ENCODE measurements around the gene ID3. TPM values are rescaled to one million over a fixed set of nuclear protein-coding genes. Genes with fewer than 3 reads are reported as not detected.

Gene ID3
- total and polyA plus RNA-seq, 8 donors, result 79.4 to 1,101 (median 129) TPM

- WGBS, 5 donors, result 66 to 95% (median 89%) methylated on average over 2 to 3 of the region's 3 CpGs
- intact Hi-C loops (cut with DNase I; ENCODE audit: low total_unique reads), result no loop called here
- H3K36me3 ChIP-seq, result no peaks in the 10 kb centered on the region
- H3K4me1 ChIP-seq, result peaks cover 0 to 9% (median 3%) of the 10 kb centered on the region in 4 donors
- no peak overlapping the region for H3K27ac ChIP-seq
- DNase-seq, result no peak
- no peak overlapping the region for H3K4me3 ChIP-seq
- TF ChIP-seq CTCF (IDR thresholded peaks at IDR 0.05), result no peak
- no peaks in the 10 kb centered on the region for H3K27me3 ChIP-seq
- H3K9me3 ChIP-seq, result no peaks in the 10 kb centered on the region
Observed at GRCh38 chr1:23594149-23594907, 35.0 kb upstream of the ID3 start.

GRCh38 chr1:23593556-23594148 is 34.4 kb upstream of the ID3 start:
- Histone ChIP-seq H3K9me3 (no peaks in the 10 kb centered on the region), H3K27me3 (no peaks in the 10 kb centered on the region), H3K27ac (no peak overlapping the region), H3K4me3 (no peak overlapping the region), H3K36me3 (no peaks in the 10 kb centered on the region), H3K4me1 (peaks cover 0 to 9% (median 3%) of the 10 kb centered on the region in 4 donors)
- TF ChIP-seq CTCF (IDR thresholded peaks at IDR 0.05) (no peak), POLR2A (IDR thresholded peaks at IDR 0.05) (no peak), EP300 (IDR thresholded peaks at IDR 0.05) (no peak), POLR2AphosphoS5 (IDR thresholded peaks at IDR 0.05) (no peak)
- DNase-seq, result peak in 1 of 2 donors; percentile 55
- intact Hi-C loops (cut with DNase I; ENCODE audit: low total_unique reads), result no loop called here
- 42 to 53% (median 44%) methylated on average over 6 of the region's 6 CpGs for WGBS, 5 donors

- Histone ChIP-seq H3K4me3 (no peak overlapping the region), H3K4me1 (peaks cover 0 to 9% (median 3%) of the 10 kb centered on the region in 4 donors), H3K36me3 (no peaks in the 10 kb centered on the region), H3K27me3 (no peaks in the 10 kb centered on the region), H3K27ac (no peak overlapping the region), H3K9me3 (no peaks in the 10 kb centered on the region)
- TF ChIP-seq POLR2AphosphoS5 (IDR thresholded peaks at IDR 0.05) (no peak), CTCF (IDR thresholded peaks at IDR 0.05) (no peak), EP300 (IDR thresholded peaks at IDR 0.05) (no peak), POLR2A (IDR thresholded peaks at IDR 0.05) (no peak)
- DNase-seq, result no peak
- intact Hi-C loops (cut with DNase I; ENCODE audit: low total_unique reads), result no loop called here
- WGBS, 5 donors, result 83 to 91% (median 85%) methylated on average over 5 of the region's 5 CpGs
Observed at GRCh38 chr1:23593042-23593521, 33.8 kb upstream of the ID3 start.

GRCh38 chr1:23592209-23592892 is 33.0 kb upstream of the ID3 start:
- Histone ChIP-seq H3K36me3 (no peaks in the 10 kb centered on the region), H3K27ac (peak overlapping the region in 1 of 5 donors; percentile 0), H3K9me3 (no peaks in the 10 kb centered on the region), H3K27me3 (no peaks in the 10 kb centered on the region), H3K4me1 (peaks cover 0 to 9% (median 3%) of the 10 kb centered on the region in 4 donors), H3K4me3 (no peak overlapping the region)
- whole genome bisulfite sequencing, 5 donors, result 64 to 90% (median 83%) methylated on average over 4 of the region's 4 CpGs
- intact Hi-C loops (cut with DNase I; ENCODE audit: low total_unique reads), result no loop called here
- TF ChIP-seq POLR2AphosphoS5 (IDR thresholded peaks at IDR 0.05), result no peak
- TF ChIP-seq EP300 (IDR thresholded peaks at IDR 0.05), result no peak
- no peak for DNase-seq

All from stomach (tissue), 9 donors.